ENCODE results near the gene FA2H.

Gene FA2H

DNA sequence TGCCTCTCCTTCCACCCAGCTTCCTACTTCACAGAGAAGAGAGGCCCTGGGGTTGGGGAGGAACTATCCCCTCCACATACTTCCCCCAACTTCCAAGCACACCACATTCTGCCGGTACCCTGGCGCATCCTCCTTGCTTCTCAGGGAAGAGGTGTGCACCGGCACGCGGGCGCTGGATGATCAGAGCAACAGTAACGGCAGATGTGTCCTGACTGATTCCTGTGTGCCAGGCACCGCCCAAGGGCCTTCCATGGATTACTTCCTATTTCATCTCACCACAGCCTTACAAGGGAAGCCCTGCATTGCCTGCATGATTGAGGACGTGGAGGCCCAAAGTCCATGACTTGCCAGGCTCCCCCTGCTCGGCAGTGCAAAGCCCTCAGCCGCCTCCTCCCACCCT, 52.9 kb downstream of the FA2H start:
- DNase-seq, result no peak

GRCh38 chr16:74720579-74720978, 54.0 kb downstream of the FA2H start:
- DNase-seq, result no peak

- no peak for DNase-seq
Observed at GRCh38 chr16:74718741-74719610, 55.6 kb downstream of the FA2H start.

- no peak for DNase-seq
Observed at GRCh38 chr16:74718140-74718539, 56.5 kb downstream of the FA2H start.

GRCh38 chr16:74717367-74717766, 57.3 kb downstream of the FA2H start:
- DNase-seq, result no peak

DNA sequence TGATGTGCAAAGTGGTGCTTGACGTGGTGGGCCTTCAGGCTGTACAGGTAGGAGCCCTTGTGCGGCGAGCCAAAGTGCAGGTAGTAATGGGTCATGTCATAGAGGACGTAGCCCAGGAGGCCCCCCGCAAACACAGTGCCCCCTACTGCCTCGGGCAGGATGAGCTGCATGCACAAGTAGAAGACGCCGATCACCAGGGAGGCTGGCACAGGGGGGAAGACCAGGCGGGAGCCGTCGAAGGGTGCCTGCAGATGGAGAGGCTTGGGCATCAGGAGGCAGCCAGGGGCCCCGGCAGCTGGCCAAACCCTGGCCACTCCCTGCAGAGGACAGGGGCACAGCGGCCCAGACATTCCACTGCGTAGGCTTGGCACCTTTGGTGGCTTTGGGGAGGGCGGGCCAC, 58.3 kb downstream of the FA2H start:
- no peak for DNase-seq

GRCh38 chr16:74713876-74714275, 60.7 kb downstream of the FA2H start:
- DNase-seq, result no peak

DNA sequence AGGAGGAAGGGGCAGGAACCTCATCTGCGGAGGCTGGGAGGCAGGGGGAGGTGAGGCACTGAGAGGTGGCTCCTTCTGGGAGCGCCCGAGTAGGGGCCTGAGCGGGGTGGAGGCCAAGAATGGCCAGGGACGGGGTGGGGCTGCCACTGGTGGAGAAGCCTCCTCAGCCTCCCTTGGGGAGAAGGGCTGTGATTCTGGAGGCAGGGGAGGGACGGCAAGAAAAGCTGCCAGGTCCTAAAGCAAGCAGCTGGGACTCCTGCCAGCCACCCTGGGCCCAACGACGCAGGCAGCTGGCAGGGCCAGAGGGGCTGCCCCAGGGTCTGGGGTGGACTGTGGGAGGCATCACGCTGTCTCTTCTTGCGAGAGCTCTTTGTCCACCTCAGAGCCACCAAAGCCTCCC, 61.3 kb downstream of the FA2H start:
- DNase-seq, result no peak

DNA sequence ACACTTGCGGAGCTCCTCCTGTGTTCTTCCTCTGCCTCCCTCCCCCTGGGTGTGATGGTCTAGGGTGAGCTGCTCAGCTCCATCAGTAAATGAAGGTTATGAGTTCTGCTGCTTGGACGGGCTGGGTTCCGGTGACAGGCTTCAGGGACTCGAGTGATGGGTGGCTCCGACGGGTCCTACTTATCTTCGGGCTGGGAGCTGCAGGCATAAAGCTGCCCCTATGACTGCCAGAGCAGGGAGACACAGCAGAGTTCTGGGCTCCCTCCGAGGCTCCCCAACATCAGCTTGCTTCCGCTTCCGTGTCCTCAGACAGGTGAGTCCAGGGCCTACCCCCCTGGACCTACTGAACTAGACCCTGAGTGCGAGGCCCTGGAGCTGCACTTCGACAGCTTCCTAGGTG, 62.7 kb downstream of the FA2H start:
- no peak for DNase-seq

GRCh38 chr16:74710401-74710800, 64.2 kb downstream of the FA2H start:
- no peak for DNase-seq

DNA sequence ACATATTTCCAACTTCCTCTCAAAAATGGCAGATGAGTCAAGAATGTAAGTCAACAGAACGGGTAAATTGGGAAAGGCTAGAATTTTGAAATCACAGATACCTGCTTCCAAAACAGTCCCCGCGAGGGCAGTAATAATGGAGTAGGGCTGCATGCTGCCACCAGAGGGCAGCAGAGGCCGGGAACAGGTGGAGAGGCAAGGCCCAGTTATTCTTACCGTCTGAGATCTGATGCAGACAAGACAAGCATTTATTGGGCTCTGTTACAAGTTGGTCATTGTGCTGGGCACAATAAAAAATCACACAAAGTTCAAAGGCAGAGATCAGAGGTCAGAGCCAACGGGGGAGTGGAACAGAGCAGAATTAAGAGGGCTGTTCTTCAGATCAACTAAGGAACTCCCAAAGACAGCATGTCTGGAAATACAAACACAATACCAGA, 65.2 kb downstream of the FA2H start:
- DNase-seq, result peak; percentile 69

- DNase-seq, result peak; percentile 51
Observed at GRCh38 chr16:74700438-74701225, 74.0 kb downstream of the FA2H start, which contains the start of gene MLKL. MLKL (minus strand) TSS chr16:74700862; CDS start chr16:74695757, 5,105 bp downstream.

DNA sequence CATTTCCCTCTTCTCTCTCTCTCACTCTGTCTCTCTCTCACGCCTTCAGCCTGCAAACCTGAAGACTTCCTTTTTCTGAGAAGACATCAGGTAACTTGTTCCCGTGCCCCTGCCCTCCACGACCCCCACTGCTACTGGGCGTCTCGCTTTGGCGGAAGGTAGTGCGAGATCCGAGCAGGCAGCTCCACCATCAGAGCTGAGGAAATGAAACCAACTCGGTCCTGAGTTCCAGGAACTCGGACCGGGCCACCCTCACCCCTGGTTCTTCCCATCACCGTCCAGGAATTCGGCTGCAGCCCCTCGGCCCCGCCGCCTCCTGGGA, 74.5 kb downstream of the FA2H start:
- DNase-seq, result peak; percentile 2

- DNase-seq, result no peak
Observed at GRCh38 chr16:74699666-74700065, 75.0 kb downstream of the FA2H start.

- DNase-seq, result no peak
Observed at GRCh38 chr16:74698222-74698621, 76.4 kb downstream of the FA2H start.

GRCh38 chr16:74695450-74696422, 78.9 kb downstream of the FA2H start:
- DNase-seq, result peak; percentile 60

DNA sequence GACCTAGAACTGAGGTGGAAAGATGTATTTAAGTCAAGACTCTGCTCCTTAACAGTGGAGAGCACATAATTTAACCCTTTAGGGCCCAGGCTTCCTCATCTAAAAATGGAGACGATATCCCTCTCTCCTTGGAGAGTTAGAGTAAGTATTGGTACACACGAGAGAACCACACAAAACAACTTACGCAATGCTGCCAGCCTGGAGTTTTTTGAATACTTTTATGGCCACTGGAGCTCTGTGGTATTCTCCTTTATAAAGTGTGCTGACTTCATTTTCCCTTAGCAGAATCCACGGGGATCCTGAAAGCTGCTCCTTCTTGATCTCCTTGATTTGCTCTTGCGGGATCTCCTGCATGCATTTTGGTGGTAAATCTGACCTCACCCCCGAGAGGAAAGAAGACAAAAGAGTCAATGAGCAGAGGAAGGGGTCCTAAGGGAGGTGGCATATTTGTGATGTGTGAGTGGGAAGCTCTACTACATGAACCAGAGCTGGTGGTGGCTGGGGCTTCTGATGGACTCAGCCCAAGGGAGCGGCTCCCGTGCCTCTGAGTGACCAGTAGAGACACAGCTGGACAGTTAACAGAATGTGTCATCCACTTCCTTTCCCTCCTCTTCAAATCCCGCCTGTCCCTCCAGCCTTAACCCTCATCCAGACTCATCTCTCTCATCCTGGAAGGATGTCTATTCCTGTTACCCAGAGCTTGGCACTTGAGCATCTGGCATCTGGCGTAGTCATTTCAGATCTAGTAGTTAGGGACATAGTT, 83.3 kb downstream of the FA2H start:
- DNase-seq, result no peak

GRCh38 chr16:74682556-74682955, 92.1 kb downstream of the FA2H start:
- no peak for DNase-seq

- DNase-seq, result no peak
Observed at GRCh38 chr16:74680681-74681080, 93.9 kb downstream of the FA2H start.

DNA sequence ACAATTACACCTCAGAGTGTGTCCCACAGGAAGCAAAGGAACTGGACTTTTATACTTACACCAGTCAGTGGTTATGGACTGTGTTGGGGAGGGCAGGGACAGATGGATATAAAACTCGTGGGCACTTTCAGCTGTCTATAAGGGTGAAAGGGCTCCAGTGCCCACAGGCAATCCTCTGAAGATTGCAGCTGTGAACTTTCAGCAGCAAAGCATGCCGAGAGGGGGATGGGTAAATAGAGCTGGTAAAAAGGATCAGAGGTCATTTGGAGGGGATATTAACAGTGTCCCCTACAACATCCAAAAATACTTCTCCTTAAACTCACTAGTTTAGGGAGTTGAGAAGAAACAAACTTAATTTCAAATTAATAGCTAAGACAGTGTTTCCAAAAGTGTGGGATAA, 94.6 kb downstream of the FA2H start:
- no peak for DNase-seq

DNA sequence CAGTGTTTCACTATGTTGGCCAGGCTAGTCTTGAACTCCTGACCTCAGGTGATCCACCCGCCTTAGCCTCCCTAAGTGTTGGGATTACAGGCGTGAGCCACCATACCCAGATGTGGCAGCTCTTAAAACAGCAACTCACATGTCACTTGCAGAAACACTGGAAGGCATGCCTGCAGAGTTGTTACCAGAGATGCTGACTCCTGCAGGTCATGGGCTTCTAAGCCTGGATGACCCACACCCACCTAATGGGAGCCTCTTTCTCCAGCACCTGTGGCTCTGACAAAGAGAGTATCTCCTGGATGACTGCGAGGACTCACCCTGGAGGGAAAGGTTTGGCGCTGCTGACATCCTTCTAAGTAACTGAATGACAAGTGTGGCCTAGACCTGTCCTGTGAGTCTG, 96.8 kb downstream of the FA2H start:
- DNase-seq, result no peak

- no peak for DNase-seq
Observed at GRCh38 chr16:74673876-74674275, 100.7 kb downstream of the FA2H start.

All from central memory CD4-positive, alpha-beta T cell (primary cell).